ENCODE measurements around the gene MIAT. TPM values are rescaled to one million over a fixed set of nuclear protein-coding genes. Genes with fewer than 3 reads are reported as not detected.

The MIAT gene
- total RNA-seq, 1 experiment from 2014 or later: 1.5 TPM

- Histone ChIP-seq H3K9ac (ENCODE audit: low read length) (peak overlapping the region; percentile 65), H3K9me2 (replicated peaks; ENCODE audit: insufficient read depth, low read length) (no peaks in the 10 kb centered on the region), H2AFZ (ENCODE audit: low read length) (peak overlapping the region; percentile 85; the same call in 1 of the 2 replicates), H3K4me3 (ENCODE audit: low read length) (peak overlapping the region; percentile 64), H3K4me1 (ENCODE audit: low read length) (peaks cover 31% of the 10 kb centered on the region), H3K9me3 (ENCODE audit: low read length) (no peaks in the 10 kb centered on the region), H3K36me3 (ENCODE audit: insufficient read depth, low read length) (no peaks in the 10 kb centered on the region), H3K4me2 (ENCODE audit: low read depth, low read length, poor library complexity, severe bottlenecking) (peak overlapping the region; percentile 83), H3K79me2 (ENCODE audit: low read length) (no peaks in the 10 kb centered on the region), H4K20me1 (ENCODE audit: insufficient read depth, low read depth, low read length) (no peaks in the 10 kb centered on the region), H3K27ac (ENCODE audit: low read length) (no peak overlapping the region), H3K27me3 (ENCODE audit: low read length) (no peaks in the 10 kb centered on the region)
- DNase-seq: peak; percentile 44
Measured at GRCh38 chr22:26658161-26658560, 773 bp downstream of the MIAT start.

GRCh38 chr22:26658671-26659478 lies 1.5 kb downstream of the MIAT start:
- Histone ChIP-seq H3K9ac (ENCODE audit: low read length) (peak overlapping the region; percentile 65), H3K4me3 (ENCODE audit: low read length) (peak overlapping the region; percentile 64), H3K4me2 (ENCODE audit: low read depth, low read length, poor library complexity, severe bottlenecking) (peak overlapping the region; percentile 83), H2AFZ (ENCODE audit: low read length) (peak overlapping the region; percentile 85), H4K20me1 (ENCODE audit: insufficient read depth, low read depth, low read length) (no peaks in the 10 kb centered on the region), H3K36me3 (ENCODE audit: insufficient read depth, low read length) (no peaks in the 10 kb centered on the region), H3K79me2 (ENCODE audit: low read length) (no peaks in the 10 kb centered on the region), H3K4me1 (ENCODE audit: low read length) (peaks cover 38% of the 10 kb centered on the region), H3K27me3 (ENCODE audit: low read length) (no peaks in the 10 kb centered on the region), H3K27ac (ENCODE audit: low read length) (no peak overlapping the region), H3K9me2 (replicated peaks; ENCODE audit: insufficient read depth, low read length) (no peaks in the 10 kb centered on the region), H3K9me3 (ENCODE audit: low read length) (no peaks in the 10 kb centered on the region)
- DNase-seq: peak; percentile 89

- H2AFZ ChIP-seq (ENCODE audit: low read length): no peak overlapping the region
Measured at GRCh38 chr22:26660356-26660755, 3.0 kb downstream of the MIAT start.

DNA sequence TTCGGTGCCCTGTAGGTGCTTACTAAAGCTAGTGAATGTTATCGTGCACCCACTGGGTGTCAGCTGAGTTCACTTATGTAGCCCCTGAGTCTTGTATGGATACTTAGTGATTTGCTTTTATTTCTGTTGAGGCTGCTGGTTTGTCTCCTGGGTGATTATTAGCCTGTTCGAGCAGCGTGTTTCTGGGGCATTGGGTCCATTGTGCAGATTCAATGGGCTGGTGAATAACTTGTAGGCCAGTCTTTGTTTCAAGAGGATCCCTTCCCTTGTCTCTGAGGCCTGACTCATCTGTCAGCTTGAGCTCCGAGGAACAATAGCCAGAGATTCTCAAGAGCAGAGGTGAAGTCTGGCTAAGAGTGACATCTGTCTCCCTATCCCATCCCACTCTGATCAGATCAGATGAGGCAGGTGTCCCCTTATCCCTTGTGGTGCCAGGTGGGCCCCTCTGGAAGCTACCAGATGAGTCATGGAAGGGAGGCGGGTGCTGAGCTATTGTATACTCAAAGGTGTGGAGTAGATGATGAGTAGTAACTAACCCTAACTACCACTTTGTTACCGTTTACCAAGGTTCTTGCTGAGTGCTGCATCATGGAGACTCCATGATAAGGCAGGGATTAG lies 3.7 kb downstream of the MIAT start:
- H3K9ac ChIP-seq (ENCODE audit: low read length): no peak overlapping the region
- H3K9me2 ChIP-seq (replicated peaks; ENCODE audit: insufficient read depth, low read length): no peaks in the 10 kb centered on the region
- no peak overlapping the region for H2AFZ ChIP-seq (ENCODE audit: low read length)
- H3K79me2 ChIP-seq (ENCODE audit: low read length): no peaks in the 10 kb centered on the region
- no peaks in the 10 kb centered on the region for H4K20me1 ChIP-seq (ENCODE audit: insufficient read depth, low read depth, low read length)
- H3K27ac ChIP-seq (ENCODE audit: low read length): no peak overlapping the region
- H3K4me3 ChIP-seq (ENCODE audit: low read length): no peak overlapping the region
- no peaks in the 10 kb centered on the region for H3K36me3 ChIP-seq (ENCODE audit: insufficient read depth, low read length)
- H3K4me2 ChIP-seq (ENCODE audit: low read depth, low read length, poor library complexity, severe bottlenecking): no peak overlapping the region
- no peak for DNase-seq
- peaks cover 56% of the 10 kb centered on the region for H3K4me1 ChIP-seq (ENCODE audit: low read length)
- H3K9me3 ChIP-seq (ENCODE audit: low read length): no peaks in the 10 kb centered on the region
- no peaks in the 10 kb centered on the region for H3K27me3 ChIP-seq (ENCODE audit: low read length)

More at GRCh38 chr22:26660356-26660755, 3.0 kb downstream of the MIAT start:
- Histone ChIP-seq H3K4me2 (ENCODE audit: low read depth, low read length, poor library complexity, severe bottlenecking) (no peak overlapping the region), H3K36me3 (ENCODE audit: insufficient read depth, low read length) (no peaks in the 10 kb centered on the region), H3K4me3 (ENCODE audit: low read length) (no peak overlapping the region), H3K4me1 (ENCODE audit: low read length) (peaks cover 52% of the 10 kb centered on the region), H3K9me3 (ENCODE audit: low read length) (no peaks in the 10 kb centered on the region), H3K9ac (ENCODE audit: low read length) (no peak overlapping the region), H3K27ac (ENCODE audit: low read length) (no peak overlapping the region), H3K79me2 (ENCODE audit: low read length) (no peaks in the 10 kb centered on the region), H4K20me1 (ENCODE audit: insufficient read depth, low read depth, low read length) (no peaks in the 10 kb centered on the region), H3K9me2 (replicated peaks; ENCODE audit: insufficient read depth, low read length) (no peaks in the 10 kb centered on the region), H3K27me3 (ENCODE audit: low read length) (no peaks in the 10 kb centered on the region)
- no peak for DNase-seq

GRCh38 chr22:26662160-26662559 lies 4.8 kb downstream of the MIAT start:
- Histone ChIP-seq H4K20me1 (ENCODE audit: insufficient read depth, low read depth, low read length) (no peaks in the 10 kb centered on the region), H3K27ac (ENCODE audit: low read length) (no peak overlapping the region), H3K27me3 (ENCODE audit: low read length) (no peaks in the 10 kb centered on the region), H3K4me2 (ENCODE audit: low read depth, low read length, poor library complexity, severe bottlenecking) (no peak overlapping the region), H3K9me3 (ENCODE audit: low read length) (no peaks in the 10 kb centered on the region), H3K4me1 (ENCODE audit: low read length) (peaks cover 56% of the 10 kb centered on the region), H3K9me2 (replicated peaks; ENCODE audit: insufficient read depth, low read length) (no peaks in the 10 kb centered on the region), H2AFZ (ENCODE audit: low read length) (no peak overlapping the region), H3K4me3 (ENCODE audit: low read length) (no peak overlapping the region), H3K9ac (ENCODE audit: low read length) (no peak overlapping the region), H3K36me3 (ENCODE audit: insufficient read depth, low read length) (no peaks in the 10 kb centered on the region), H3K79me2 (ENCODE audit: low read length) (no peaks in the 10 kb centered on the region)
- DNase-seq: no peak

- H3K9me2 ChIP-seq (replicated peaks; ENCODE audit: insufficient read depth, low read length): no peaks in the 10 kb centered on the region
- H3K36me3 ChIP-seq (ENCODE audit: insufficient read depth, low read length): no peaks in the 10 kb centered on the region
- no peaks in the 10 kb centered on the region for H3K79me2 ChIP-seq (ENCODE audit: low read length)
- H2AFZ ChIP-seq (ENCODE audit: low read length): peak overlapping the region; percentile 76; the same call in 1 of the 2 replicates
- peak overlapping the region; percentile 53 for H3K4me3 ChIP-seq (ENCODE audit: low read length)
- DNase-seq: peak; percentile 59
- H3K27me3 ChIP-seq (ENCODE audit: low read length): no peaks in the 10 kb centered on the region
- peak overlapping the region; percentile 72 for H3K4me2 ChIP-seq (ENCODE audit: low read depth, low read length, poor library complexity, severe bottlenecking)
- no peaks in the 10 kb centered on the region for H4K20me1 ChIP-seq (ENCODE audit: insufficient read depth, low read depth, low read length)
- peak overlapping the region; percentile 61 for H3K9ac ChIP-seq (ENCODE audit: low read length)
- peak overlapping the region; percentile 62 for H3K27ac ChIP-seq (ENCODE audit: low read length)
- peaks cover 43% of the 10 kb centered on the region for H3K4me1 ChIP-seq (ENCODE audit: low read length)
- no peaks in the 10 kb centered on the region for H3K9me3 ChIP-seq (ENCODE audit: low read length)
Measured at GRCh38 chr22:26663374-26663923, 6.1 kb downstream of the MIAT start.

DNA sequence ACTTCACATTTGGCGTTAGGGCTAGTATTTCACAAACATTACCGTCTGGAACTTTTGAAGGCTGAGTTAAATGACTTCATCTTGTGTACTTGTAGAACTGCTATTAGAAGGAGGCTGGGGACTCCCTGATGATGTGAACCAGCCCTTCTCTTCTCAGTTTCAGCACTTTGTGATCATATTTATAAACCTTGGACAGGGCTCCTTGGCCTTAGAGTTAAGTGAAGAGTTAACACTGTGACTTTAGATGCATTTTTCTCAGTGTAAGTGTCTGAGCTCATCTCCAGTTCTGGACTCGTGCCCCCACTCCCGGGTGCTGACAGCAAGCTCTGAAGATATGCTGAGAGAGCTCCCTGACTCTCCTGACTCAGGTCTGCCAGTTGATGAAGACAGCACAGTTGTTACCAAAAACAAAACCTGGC lies 8.4 kb downstream of the MIAT start:
- Histone ChIP-seq H3K9me2 (replicated peaks; ENCODE audit: insufficient read depth, low read length) (no peaks in the 10 kb centered on the region), H3K27me3 (ENCODE audit: low read length) (no peaks in the 10 kb centered on the region), H3K27ac (ENCODE audit: low read length) (no peak overlapping the region), H2AFZ (ENCODE audit: low read length) (no peak overlapping the region), H3K9ac (ENCODE audit: low read length) (no peak overlapping the region), H4K20me1 (ENCODE audit: insufficient read depth, low read depth, low read length) (no peaks in the 10 kb centered on the region), H3K79me2 (ENCODE audit: low read length) (no peaks in the 10 kb centered on the region), H3K4me3 (ENCODE audit: low read length) (no peak overlapping the region), H3K9me3 (ENCODE audit: low read length) (no peaks in the 10 kb centered on the region), H3K4me1 (ENCODE audit: low read length) (peaks cover 44% of the 10 kb centered on the region), H3K36me3 (ENCODE audit: insufficient read depth, low read length) (no peaks in the 10 kb centered on the region), H3K4me2 (ENCODE audit: low read depth, low read length, poor library complexity, severe bottlenecking) (no peak overlapping the region)
- no peak for DNase-seq

DNA sequence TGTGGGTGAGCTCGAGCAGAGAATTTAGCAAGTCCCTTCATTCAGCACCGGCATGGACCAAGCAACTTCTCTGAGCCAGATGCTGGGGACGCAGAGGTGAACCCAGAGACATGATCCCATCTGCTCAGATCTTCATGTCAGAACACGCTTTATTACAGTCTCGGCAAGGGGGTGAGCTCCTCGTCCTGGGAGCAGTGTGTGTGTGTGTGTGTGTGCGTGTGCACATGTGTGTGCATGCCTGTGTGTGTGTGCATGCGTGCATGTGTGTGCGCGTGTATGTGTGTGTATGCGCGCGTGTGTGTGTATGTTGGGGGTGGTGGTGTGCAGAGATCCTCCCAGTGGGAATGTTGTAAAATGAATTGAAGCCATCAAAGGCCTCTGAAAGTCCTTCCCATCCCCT lies 9.8 kb downstream of the MIAT start:
- H3K27me3 ChIP-seq (ENCODE audit: low read length): no peaks in the 10 kb centered on the region
- no peaks in the 10 kb centered on the region for H3K9me2 ChIP-seq (replicated peaks; ENCODE audit: insufficient read depth, low read length)
- no peaks in the 10 kb centered on the region for H3K36me3 ChIP-seq (ENCODE audit: insufficient read depth, low read length)
- H3K9ac ChIP-seq (ENCODE audit: low read length): no peak overlapping the region
- H2AFZ ChIP-seq (ENCODE audit: low read length): no peak overlapping the region
- H3K4me2 ChIP-seq (ENCODE audit: low read depth, low read length, poor library complexity, severe bottlenecking): no peak overlapping the region
- H4K20me1 ChIP-seq (ENCODE audit: insufficient read depth, low read depth, low read length): no peaks in the 10 kb centered on the region
- H3K4me3 ChIP-seq (ENCODE audit: low read length): no peak overlapping the region
- H3K4me1 ChIP-seq (ENCODE audit: low read length): peaks cover 57% of the 10 kb centered on the region
- no peaks in the 10 kb centered on the region for H3K9me3 ChIP-seq (ENCODE audit: low read length)
- no peaks in the 10 kb centered on the region for H3K79me2 ChIP-seq (ENCODE audit: low read length)
- no peak for DNase-seq
- no peak overlapping the region for H3K27ac ChIP-seq (ENCODE audit: low read length)
